ENCODE data around the gene THPO.

THPO gene

DNA sequence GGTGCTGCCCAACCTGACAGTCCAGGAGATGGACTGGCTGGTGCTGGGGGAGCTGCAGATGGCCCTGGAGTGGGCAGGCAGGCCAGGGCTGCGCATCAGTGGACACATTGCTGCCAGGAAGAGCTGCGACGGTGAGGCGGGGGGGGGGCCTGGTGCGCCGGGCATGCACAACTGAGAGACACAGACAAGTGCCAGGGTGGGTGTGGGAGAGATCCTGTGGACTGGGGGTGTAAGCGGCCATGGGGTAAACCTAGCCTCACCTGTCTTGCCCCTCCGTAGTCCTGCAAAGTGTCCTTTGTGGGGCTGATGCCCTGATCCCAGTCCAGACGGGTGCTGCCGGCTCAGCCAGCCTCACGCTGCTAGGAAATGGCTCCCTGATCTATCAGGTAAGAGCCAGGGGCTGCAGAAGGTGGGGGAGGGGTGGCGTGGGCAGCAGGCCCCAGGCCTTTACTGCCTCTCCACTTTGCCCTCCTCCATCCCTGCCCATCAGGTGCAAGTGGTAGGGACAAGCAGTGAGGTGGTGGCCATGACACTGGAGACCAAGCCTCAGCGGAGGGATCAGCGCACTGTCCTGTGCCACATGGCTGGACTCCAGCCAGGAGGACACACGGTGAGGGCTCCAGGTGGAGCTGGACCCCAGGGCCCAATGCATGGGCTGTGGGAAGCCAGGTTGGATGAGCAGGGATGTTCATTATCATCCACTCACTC lies 5.2 kb upstream of the THPO start:
- Histone ChIP-seq H3K27ac (ENCODE audit: low read depth, low read length) (no peak overlapping the region), H4K20me1 (ENCODE audit: low read depth, low read length) (no peaks in the 10 kb centered on the region), H3K9me2 (replicated peaks; ENCODE audit: insufficient read depth, low read length) (no peaks in the 10 kb centered on the region), H3K79me2 (ENCODE audit: insufficient read depth, low read length) (no peaks in the 10 kb centered on the region), H2AFZ (ENCODE audit: low read depth, low read length, severe bottlenecking) (no peak overlapping the region), H3K4me3 (ENCODE audit: insufficient read depth, low read length, poor library complexity, severe bottlenecking) (no peak overlapping the region), H3K4me2 (ENCODE audit: low read depth, low read length, poor library complexity, severe bottlenecking) (no peak overlapping the region), H3K27me3 (ENCODE audit: low read length) (no peaks in the 10 kb centered on the region), H3K9me3 (ENCODE audit: insufficient read depth, low read length) (no peaks in the 10 kb centered on the region), H3K9ac (ENCODE audit: low read length) (no peak overlapping the region), H3F3A (ENCODE audit: insufficient read depth) (no peaks in the 10 kb centered on the region), H3K36me3 (ENCODE audit: low read length) (no peaks in the 10 kb centered on the region)
- TF ChIP-seq, protein P1, sequence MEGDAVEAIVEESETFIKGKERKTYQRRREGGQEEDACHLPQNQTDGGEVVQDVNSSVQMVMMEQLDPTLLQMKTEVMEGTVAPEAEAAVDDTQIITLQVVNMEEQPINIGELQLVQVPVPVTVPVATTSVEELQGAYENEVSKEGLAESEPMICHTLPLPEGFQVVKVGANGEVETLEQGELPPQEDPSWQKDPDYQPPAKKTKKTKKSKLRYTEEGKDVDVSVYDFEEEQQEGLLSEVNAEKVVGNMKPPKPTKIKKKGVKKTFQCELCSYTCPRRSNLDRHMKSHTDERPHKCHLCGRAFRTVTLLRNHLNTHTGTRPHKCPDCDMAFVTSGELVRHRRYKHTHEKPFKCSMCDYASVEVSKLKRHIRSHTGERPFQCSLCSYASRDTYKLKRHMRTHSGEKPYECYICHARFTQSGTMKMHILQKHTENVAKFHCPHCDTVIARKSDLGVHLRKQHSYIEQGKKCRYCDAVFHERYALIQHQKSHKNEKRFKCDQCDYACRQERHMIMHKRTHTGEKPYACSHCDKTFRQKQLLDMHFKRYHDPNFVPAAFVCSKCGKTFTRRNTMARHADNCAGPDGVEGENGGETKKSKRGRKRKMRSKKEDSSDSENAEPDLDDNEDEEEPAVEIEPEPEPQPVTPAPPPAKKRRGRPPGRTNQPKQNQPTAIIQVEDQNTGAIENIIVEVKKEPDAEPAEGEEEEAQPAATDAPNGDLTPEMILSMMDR (IDR thresholded peaks at IDR 0.05; ENCODE audit: insufficient read depth, low read length, poor library complexity, severe bottlenecking), result no peak
- no peak for TF ChIP-seq EZH2phosphoT487 (conservative IDR thresholded peaks at IDR 0.05; ENCODE audit: low read length)

DNA sequence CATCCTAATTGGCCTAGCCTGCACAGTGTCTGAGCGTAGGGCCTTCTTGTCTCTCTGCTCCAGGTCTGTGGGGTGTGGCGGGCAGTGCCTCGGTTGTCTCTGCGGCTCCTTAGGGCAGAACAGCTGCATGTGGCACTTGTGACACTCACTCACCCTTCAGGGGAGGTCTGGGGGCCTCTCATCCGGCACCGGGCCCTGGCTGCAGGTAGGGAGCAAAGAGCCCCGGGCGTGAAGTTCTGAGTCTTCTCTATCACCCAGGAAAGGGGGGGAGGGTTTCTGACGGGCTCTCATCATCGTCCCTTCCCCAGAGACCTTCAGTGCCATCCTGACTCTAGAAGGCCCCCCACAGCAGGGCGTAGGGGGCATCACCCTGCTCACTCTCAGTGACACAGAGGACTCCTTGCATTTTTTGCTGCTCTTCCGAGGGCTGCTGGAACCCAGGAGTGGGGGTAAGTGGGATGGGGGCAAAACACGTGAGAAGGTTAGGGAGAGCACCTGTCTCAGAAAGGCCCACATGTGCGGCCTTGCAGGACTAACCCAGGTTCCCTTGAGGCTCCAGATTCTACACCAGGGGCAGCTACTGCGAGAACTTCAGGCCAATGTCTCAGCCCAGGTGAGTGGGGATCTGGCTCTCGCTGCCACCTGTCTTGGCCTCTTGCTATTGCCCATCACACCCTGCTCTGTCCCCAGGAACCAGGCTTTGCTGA lies 4.5 kb upstream of the THPO start:
- Histone ChIP-seq H3K27ac (ENCODE audit: low read depth, low read length) (no peak overlapping the region), H3K4me2 (ENCODE audit: low read depth, low read length, poor library complexity, severe bottlenecking) (no peak overlapping the region), H3F3A (ENCODE audit: insufficient read depth) (no peaks in the 10 kb centered on the region), H3K36me3 (ENCODE audit: low read length) (no peaks in the 10 kb centered on the region), H4K20me1 (ENCODE audit: low read depth, low read length) (no peaks in the 10 kb centered on the region), H3K79me2 (ENCODE audit: insufficient read depth, low read length) (no peaks in the 10 kb centered on the region), H3K27me3 (ENCODE audit: low read length) (no peaks in the 10 kb centered on the region), H3K9me3 (ENCODE audit: insufficient read depth, low read length) (no peaks in the 10 kb centered on the region), H3K9ac (ENCODE audit: low read length) (no peak overlapping the region), H2AFZ (ENCODE audit: low read depth, low read length, severe bottlenecking) (no peak overlapping the region), H3K9me2 (replicated peaks; ENCODE audit: insufficient read depth, low read length) (no peaks in the 10 kb centered on the region), H3K4me3 (ENCODE audit: insufficient read depth, low read length, poor library complexity, severe bottlenecking) (no peak overlapping the region)
- no peak for TF ChIP-seq EZH2phosphoT487 (conservative IDR thresholded peaks at IDR 0.05; ENCODE audit: low read length)
- TF ChIP-seq, protein P1 (IDR thresholded peaks at IDR 0.05; ENCODE audit: insufficient read depth, low read length, poor library complexity, severe bottlenecking), result no peak

DNA sequence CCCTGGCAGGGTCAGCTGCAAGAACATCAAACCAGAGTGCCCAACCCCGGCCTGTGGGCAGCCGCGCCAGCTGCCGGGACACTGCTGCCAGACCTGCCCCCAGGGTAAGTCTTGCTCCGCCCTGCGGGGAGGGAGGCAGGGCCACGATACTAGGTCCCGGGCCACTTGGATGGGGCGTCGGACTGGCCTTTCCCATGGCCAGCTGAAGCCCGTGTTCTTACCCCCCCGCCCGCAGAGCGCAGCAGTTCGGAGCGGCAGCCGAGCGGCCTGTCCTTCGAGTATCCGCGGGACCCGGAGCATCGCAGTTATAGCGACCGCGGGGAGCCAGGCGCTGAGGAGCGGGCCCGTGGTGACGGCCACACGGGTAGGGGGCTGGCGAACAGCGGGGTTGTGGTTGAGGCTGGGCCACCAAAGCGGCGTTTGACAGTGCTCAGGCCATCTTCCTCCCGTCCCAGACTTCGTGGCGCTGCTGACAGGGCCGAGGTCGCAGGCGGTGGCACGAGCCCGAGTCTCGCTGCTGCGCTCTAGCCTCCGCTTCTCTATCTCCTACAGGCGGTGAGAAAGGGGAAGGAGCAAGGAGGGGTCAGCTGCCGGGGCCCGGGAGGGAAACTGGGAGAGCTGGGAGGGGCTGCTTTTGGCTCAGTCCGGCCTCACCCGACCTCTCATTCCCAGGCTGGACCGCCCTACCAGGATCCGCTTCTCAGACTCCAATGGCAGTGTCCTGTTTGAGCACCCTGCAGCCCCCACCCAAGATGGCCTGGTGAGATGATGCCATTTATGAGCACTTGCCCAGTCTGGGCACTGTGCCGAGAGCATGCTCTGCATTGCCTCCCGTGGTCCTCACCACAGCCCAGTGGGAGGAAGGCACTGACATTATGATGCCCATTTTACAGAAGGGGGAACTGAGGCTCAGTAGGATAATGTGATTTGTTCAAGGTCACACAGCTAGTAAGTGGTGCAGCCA lies 3.5 kb upstream of the THPO start:
- Histone ChIP-seq H3F3A (ENCODE audit: insufficient read depth) (no peaks in the 10 kb centered on the region), H3K36me3 (ENCODE audit: low read length) (no peaks in the 10 kb centered on the region), H3K27ac (ENCODE audit: low read depth, low read length) (no peak overlapping the region), H3K4me2 (ENCODE audit: low read depth, low read length, poor library complexity, severe bottlenecking) (no peak overlapping the region), H3K9ac (ENCODE audit: low read length) (no peak overlapping the region), H3K9me2 (replicated peaks; ENCODE audit: insufficient read depth, low read length) (no peaks in the 10 kb centered on the region), H4K20me1 (ENCODE audit: low read depth, low read length) (no peaks in the 10 kb centered on the region), H3K27me3 (ENCODE audit: low read length) (no peaks in the 10 kb centered on the region), H3K79me2 (ENCODE audit: insufficient read depth, low read length) (no peaks in the 10 kb centered on the region), H2AFZ (ENCODE audit: low read depth, low read length, severe bottlenecking) (no peak overlapping the region), H3K9me3 (ENCODE audit: insufficient read depth, low read length) (no peaks in the 10 kb centered on the region), H3K4me3 (ENCODE audit: insufficient read depth, low read length, poor library complexity, severe bottlenecking) (no peak overlapping the region)
- TF ChIP-seq, protein P1 (IDR thresholded peaks at IDR 0.05; ENCODE audit: insufficient read depth, low read length, poor library complexity, severe bottlenecking), result no peak

Data from SU-DHL-6 (cell line).